GM18498 (cell line): ENCODE data around the gene NUDT16.
"Not testable (repeated sequence)": the region's sequence is repeated elsewhere in the genome, so short reads cannot be mapped to it uniquely, and the experiment has no call there.

Source experiments
- ATAC-seq: cut with Tn5 transposase; IDR thresholded peaks from one replicate; pipeline ENCODE4 v1.9.1; 2021; ENCODE audit warnings: mild to moderate bottlenecking, moderate library complexity; ENCODE audit not compliant: unreplicated experiment

Gene NUDT16

DNA sequence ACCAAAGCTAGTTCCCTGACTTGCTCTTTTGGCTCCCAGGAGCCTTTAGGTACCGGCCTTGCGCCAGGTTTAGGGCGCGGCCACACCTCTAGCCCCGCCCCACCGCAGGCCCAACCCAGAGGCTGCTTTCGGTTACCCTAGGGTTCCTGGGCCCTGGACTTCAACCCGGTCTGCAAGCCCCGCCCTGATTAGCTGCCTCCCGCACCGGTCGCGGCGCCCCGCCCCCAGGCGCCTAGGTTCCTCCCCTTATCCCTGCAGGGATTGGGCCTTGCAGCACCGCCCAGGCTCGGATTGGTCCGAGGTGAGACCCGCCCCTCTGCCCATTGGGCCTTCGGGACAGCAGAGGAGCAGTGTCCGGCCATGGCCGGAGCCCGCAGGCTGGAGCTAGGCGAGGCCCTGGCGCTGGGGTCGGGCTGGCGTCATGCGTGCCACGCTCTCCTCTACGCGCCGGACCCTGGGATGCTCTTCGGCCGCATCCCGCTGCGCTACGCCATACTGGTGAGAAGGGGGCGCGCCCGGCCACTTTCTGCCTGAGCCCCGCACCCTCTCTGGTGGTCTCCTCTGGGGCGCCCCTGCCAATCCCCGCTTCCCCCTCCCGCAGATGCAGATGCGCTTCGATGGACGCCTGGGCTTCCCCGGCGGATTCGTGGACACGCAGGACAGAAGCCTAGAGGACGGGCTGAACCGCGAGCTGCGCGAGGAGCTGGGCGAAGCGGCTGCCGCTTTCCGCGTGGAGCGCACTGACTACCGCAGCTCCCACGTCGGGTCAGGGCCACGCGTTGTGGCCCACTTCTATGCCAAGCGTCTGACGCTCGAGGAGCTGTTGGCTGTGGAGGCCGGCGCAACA is at the start of gene NUDT16:
TSS of gene NUDT16 (plus strand) at position 330 of the 847 bp plus-strand sequence. CDS start at position 361, 31 bp downstream.
- peak; percentile 100 for ATAC-seq

- no peak for ATAC-seq
Observed at GRCh38 chr3:131338948-131339640, 42.5 kb upstream of the NUDT16 start.

DNA sequence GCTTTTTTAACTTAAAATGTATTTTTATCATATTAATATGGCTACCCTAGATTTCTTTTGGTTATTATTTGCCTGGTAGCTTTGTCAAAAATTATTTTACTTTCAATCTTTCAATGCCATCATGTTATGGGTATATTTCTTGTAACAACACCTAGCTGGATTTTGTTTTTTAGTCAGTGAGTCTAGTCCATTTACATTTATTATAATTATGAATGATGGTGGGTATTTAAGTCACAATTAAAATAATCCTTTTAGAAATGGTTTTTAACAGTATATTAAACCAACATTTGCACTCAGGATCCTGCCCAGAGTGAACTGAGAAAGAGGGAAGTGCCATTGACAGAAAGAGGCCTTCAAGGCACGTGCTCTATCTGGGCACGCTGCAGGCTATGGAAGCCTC is 39.8 kb upstream of the NUDT16 start:
- ATAC-seq, result no peak

- ATAC-seq, result no peak
Observed at GRCh38 chr3:131348911-131349310, 32.7 kb upstream of the NUDT16 start.

GRCh38 chr3:131349454-131349853 is 32.1 kb upstream of the NUDT16 start:
- ATAC-seq, result no peak

DNA sequence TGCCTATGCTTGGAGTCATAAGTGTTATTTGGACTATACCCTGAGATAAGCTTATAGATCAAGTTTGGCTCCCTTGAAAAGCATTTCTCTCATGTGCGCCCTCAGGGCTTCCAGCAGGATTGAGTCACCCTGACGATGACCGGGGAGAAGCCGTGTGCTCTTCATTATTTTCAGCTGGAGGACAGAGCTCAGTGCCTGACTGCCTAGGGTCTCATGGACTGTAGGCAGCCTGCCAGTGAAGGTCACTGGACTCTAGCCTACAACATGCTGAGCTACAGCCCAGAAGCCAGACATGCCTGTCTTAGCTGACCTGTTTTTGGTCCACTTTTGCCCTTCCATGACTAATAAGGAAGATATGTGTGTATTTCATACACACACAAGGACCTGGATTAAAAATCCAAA is 31.6 kb upstream of the NUDT16 start:
- no peak for ATAC-seq

DNA sequence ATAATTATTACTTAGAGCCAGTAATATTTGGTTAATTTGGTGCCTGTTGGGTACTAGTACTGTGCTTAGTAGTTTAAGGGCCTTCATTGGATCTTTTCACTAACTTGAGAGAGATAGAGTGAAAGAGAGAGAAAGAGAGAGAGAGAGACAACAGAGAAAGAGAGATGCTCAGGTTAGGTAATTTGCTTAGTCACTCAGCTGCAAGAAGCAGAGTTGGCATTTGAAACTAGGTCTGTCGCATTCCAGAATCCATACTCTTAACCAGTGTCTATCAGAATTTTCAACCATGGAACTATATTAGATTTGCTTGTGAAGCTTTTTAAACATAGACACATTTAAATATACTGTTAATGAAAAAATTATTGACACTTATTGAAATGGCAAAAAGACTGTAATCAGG is 31.1 kb upstream of the NUDT16 start:
- ATAC-seq, result no peak

GRCh38 chr3:131353016-131353877 is 28.3 kb upstream of the NUDT16 start:
- no peak for ATAC-seq

DNA sequence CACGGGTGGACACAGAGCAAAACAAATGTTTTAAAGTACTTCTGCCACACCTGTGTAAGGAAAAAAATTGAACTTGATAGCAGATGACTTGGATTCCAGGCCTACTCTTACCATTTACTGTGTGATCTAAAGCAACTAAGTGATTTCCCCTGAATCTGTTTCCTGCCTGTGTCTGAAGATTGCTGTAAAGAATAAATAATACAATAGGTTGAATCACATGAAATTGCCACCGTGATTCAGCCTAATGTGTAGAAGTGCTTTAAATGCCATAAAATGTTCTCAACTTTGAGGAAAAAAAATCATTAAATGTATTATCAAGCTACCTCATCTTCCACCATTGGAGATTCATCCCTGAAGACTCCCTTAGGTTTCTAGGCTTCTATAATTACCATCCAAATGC is 27.6 kb upstream of the NUDT16 start:
- ATAC-seq, result no peak

GRCh38 chr3:131356006-131356595 is 25.5 kb upstream of the NUDT16 start:
- ATAC-seq, result no peak

- no peak for ATAC-seq
Observed at GRCh38 chr3:131357275-131357674, 24.3 kb upstream of the NUDT16 start.

GRCh38 chr3:131360191-131360755 is 21.3 kb upstream of the NUDT16 start:
- ATAC-seq, result no peak

DNA sequence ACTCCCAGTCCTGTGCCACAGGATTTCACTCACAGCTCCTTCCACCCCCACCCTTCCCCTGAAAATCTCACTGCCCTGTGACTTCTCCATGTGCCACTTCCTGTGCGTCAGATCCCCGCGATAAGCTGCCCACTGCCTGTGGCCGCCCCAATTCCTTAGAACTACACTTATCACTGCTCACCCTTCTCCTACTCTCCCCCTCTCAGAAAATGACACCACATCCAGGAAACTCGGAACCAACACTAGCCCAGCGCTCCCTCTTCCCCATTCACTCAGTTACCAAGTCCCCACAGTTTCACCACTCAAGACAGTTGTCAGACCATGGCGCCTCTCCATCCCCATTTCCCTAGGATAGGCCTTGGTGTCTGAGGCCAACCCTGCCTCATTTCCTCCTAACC is 20.5 kb upstream of the NUDT16 start:
- not testable (repeated sequence) for ATAC-seq

DNA sequence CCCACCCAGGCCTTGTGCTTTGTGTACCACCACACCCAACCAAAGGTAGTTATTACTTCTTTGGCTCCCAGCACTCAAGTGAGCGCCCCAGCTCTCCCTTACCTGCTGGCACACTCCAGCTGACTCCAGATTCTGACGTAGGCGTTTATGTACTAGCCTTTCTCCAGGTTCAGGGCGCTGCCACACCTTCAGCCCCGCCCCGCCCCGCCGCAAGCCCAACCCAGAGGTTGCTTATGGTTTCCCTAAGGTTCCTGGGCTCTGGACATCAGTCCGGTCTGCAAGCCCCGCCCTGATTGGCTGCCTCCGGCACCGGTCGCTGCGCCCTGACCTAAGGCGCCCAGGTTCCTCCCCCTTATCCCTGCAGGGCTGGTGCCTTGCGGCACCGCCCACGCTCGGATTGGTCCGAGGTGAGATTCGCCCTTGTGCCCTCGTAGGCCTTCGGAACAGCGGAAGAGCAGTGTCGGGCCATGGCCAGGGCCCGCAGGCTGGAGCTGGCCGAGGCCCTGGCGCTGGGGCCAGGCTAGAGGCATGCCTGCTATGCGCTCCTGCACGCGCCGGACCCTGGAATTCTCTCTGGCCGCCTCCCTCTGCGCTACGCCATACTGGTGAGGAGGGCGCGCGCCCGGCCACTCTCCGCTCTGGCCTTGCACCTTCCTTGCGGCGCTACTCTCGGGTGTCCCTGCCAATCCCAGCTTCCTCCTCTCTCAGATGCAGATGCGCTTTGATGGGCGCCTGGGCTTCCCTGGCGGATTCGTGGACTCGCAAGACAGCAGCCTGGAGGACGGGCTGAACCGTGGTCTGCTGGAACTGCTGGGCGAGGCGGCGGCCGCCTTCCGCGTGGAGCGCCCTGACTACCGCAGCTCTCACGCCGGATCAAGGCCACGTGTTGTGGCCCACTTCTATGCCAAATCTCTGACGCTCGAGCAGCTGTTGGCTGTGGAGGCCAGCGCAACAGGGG is 19.8 kb upstream of the NUDT16 start:
- ATAC-seq, result peak; percentile 97

DNA sequence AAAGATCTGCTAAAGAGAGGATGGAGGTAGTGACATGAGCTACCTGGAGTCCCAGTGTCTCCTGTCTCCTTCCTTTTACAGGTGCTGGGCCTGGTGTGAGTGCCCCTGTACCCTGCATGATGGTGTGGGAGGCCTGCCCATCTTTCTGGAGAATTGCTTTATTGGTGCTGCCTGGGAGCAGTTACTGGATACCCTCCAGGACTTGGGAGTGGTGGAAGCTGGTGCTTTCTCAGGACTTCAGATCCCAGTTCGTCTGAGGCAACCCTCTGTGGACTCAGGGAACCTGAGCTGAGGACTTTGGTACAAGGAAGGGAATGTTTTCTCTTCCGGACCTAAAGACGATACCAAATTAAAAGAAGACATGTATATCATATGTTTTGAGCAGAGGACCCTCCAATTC is 18.3 kb upstream of the NUDT16 start:
- no peak for ATAC-seq

DNA sequence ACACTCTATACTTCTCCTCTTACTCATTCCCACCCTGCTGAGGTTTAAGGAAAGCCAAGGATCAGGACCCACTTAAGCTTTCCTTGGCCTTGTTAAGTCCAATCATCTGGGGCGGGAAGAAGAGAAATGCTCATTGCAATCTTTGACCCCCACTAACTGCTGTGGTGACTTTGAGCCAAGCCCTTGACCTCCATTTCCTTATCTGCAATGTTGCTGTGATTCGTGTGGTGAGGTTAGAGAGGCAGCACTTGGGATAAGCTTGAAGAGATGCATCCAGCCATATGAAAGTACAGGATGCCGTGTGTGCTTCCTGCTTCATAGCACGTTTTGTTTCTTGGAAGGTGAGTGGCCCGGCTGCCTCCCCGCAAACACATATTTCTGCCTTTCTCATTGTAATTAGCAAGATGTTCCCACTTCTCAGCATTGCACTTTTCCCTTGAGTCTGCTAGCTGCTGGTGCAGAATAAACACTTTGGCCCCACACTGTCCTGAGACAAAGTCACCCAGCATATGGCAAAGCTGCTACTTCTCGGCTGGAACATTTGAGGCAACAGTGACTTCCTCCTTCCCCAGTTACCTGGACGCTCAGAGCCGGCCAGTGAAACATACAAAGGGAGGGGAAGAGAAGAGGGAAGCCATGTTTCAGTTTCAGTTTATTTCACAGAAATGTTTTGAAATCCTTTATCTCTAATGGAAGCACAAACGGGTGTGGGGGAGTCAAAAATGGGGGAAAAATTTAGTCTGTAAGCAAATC is 10.5 kb upstream of the NUDT16 start:
- no peak for ATAC-seq

DNA sequence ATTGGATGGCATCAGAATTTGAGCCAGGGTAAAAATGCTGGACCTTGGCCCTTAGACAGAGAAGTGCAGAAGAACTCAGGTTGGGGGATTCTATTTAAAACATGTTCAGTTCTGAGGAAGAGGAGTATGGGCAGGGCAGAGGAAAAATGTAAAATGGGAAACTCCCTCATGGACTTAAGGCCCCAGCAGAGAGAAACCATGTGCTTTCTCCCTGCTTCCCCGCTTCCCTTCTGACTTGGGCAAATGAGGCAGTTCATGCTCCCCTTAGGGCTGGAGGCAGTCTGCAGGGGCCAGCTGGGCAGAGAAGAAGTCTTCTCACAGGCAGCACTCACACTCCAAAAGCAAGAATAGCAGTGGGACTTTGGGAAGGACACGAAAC is 9.9 kb upstream of the NUDT16 start:
- ATAC-seq, result no peak

DNA sequence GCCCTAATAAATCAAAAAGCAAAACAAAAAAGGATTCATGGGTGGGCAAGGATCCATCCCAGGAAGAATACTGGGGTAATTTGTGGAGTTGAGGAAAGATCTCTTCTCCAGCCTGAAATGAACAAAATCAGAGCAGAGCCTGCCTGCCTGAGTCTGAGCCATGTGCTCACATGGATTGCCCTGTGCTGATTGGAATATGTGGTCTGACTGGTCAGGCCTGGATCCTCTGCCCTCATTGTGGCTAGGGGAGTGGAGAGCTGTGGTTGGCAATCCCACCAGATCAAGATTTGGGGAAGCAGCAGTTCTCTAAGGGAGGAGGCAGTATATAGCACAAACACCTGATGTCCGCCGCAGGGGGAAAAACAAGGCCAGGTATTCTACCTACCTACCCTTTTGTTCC is 6.8 kb upstream of the NUDT16 start:
- no peak for ATAC-seq
